ENCODE results near the gene BRWD1. TPM values are rescaled to one million over a fixed set of nuclear protein-coding genes. Genes with fewer than 3 reads are reported as not detected.

BRWD1 gene
- total and polyA plus RNA-seq, 12 donors, result 8.5 to 38.8 (median 34.1) TPM

DNA sequence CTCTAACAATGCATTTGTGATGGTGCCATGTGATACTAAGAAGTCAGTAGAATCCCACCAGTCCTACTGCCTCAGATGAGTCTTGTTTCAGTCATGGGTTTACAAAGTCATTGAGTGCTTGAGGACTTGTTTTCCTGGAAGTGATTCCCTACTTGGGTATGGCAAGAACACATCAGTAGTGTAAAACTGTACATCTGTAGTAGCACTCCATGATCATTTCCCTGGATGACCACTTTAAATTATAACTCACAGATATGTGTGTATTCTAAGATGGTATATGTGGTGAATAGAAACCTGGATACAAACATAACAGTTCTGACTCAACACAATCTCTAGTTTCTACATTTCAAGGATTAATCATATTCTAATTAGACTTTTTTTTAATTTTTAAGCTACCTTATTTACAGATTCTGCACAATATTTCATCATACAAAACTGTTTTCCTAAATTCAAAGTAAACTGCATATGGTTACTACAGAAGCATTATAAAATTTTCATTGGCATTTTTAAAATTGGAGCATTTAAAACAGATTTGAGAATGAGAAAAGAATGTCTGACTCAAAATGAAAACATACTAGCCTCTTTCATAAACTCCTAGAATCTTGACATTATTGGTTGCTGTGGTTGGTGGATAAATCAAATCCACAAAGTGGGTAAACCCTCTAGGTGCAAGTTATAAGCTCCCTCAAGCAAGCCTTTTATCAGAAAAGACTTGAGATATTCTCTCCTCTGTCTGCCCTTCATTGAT lies 123.4 kb downstream of the BRWD1 start:
- Histone ChIP-seq H3K27me3 (no peaks in the 10 kb centered on the region), H3K4me3 (no peak overlapping the region), H3K4me1 (peaks cover 0 to 7% (median 0%) of the 10 kb centered on the region in 9 donors), H3K27ac (no peak overlapping the region), H3K9me3 (no peaks in the 10 kb centered on the region), H3K36me3 (peaks cover 0 to 36% (median 5%) of the 10 kb centered on the region in 9 donors)
- TF ChIP-seq, protein P1, sequence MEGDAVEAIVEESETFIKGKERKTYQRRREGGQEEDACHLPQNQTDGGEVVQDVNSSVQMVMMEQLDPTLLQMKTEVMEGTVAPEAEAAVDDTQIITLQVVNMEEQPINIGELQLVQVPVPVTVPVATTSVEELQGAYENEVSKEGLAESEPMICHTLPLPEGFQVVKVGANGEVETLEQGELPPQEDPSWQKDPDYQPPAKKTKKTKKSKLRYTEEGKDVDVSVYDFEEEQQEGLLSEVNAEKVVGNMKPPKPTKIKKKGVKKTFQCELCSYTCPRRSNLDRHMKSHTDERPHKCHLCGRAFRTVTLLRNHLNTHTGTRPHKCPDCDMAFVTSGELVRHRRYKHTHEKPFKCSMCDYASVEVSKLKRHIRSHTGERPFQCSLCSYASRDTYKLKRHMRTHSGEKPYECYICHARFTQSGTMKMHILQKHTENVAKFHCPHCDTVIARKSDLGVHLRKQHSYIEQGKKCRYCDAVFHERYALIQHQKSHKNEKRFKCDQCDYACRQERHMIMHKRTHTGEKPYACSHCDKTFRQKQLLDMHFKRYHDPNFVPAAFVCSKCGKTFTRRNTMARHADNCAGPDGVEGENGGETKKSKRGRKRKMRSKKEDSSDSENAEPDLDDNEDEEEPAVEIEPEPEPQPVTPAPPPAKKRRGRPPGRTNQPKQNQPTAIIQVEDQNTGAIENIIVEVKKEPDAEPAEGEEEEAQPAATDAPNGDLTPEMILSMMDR (IDR thresholded peaks at IDR 0.05), result no peak
- intact Hi-C loops (cut with DNase I), result loop anchor here in 3 of 10 donors (5.0 to 10.0 kb wide), 3 partner anchors 75 to 197 kb away; a partner anchor contains a TSS
- ATAC-seq (no peak), DNase-seq (no peak)

DNA sequence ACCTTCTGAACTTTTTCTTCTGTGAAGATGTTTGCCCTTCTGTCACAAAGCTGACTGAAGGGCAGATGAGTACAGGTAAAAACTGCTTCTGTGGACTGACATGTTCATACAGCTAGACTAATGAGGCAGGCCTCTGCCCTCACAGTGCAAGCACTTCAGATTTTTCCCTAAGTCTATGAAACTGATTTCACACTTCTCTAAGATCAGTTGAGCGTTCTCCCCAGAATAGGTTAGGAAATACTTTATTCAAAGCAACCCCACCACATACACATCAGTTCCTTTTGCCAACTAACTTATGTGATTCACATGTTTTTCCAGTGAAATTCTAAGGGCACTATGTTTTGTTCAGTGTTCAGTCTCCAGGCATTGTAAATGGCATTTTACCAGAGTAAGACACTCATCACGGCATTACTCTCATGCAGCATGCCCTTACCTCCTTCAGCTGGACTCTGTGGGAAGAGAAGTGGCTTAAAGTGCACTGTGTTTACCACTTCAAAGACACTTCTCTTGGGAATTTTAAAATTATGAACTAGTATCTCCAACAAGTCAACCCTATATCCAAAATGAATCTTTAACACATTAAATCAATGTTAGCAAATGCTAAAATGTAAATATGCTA lies 124.8 kb downstream of the BRWD1 start:
- Histone ChIP-seq H3K9me3 (no peaks in the 10 kb centered on the region), H3K27me3 (no peaks in the 10 kb centered on the region), H3K36me3 (peaks cover 0 to 22% (median under 1%) of the 10 kb centered on the region in 9 donors), H3K4me3 (no peak overlapping the region), H3K4me1 (peaks cover 0 to 15% (median 9%) of the 10 kb centered on the region in 9 donors), H3K27ac (no peak overlapping the region)
- ATAC-seq (no peak), DNase-seq (no peak)
- TF ChIP-seq, protein P1 (IDR thresholded peaks at IDR 0.05), result no peak
- intact Hi-C loops (cut with DNase I), result loop anchor here in 3 of 10 donors (5.0 to 10.0 kb wide), 2 partner anchors 196 to 199 kb away; a partner anchor contains a TSS
- 87 to 91% methylated on average over 2 of the region's 2 CpGs for WGBS, 2 donors

DNA sequence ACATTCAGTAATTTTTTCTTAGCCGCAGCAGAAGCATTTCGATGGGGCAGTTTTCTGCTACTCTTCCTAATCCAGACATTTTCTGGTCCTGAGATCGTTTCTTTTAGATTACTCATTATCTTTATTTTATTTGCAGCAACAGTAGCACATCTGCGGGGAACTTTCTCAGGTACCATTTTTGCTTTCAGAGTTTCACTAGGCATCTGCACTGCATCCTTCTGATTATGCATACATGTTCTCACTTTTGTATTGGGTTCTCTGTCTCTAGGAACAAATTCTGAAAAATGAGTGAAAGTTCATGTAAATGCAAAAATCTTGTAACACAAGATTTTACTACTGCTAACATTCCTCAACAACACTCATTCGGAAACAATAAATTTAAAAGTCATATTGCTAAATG lies 126.3 kb downstream of the BRWD1 start:
- Histone ChIP-seq H3K36me3 (peaks cover 0 to 15% (median 0%) of the 10 kb centered on the region in 9 donors), H3K9me3 (no peaks in the 10 kb centered on the region), H3K27ac (no peak overlapping the region), H3K27me3 (no peaks in the 10 kb centered on the region), H3K4me3 (no peak overlapping the region), H3K4me1 (peaks cover 0 to 23% (median 15%) of the 10 kb centered on the region in 9 donors)
- ATAC-seq, result no peak
- TF ChIP-seq, protein P1 (IDR thresholded peaks at IDR 0.05), result no peak
- intact Hi-C loops (cut with DNase I), result loop anchor here in 3 of 10 donors (5.0 to 10.0 kb wide), 2 partner anchors 198 to 200 kb away; a partner anchor contains a TSS
- no peak for DNase-seq
- WGBS, 2 donors, result 84 to 86% methylated on average over 5 of the region's 5 CpGs

DNA sequence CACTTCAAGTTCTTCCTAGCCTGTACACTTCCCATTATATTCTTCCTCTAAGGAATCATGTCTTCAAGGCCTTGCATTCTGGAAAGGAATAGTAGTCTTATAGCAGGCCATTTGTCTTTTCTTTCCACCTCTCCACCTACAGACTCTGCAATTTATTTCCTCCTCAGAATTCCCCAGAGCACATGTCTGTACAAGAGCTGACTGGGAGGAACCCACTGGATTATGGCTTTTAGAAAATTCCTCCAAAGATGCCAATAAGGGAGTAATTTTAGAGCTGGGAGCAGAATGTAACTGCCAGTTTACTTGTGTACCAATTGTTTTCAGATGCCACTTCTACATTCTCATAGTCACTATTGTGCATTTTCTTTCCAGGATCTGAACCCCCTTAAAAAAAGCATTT lies 126.8 kb downstream of the BRWD1 start:
- DNase-seq (no peak), ATAC-seq (no peak)
- Histone ChIP-seq H3K27ac (no peak overlapping the region), H3K36me3 (peaks cover 0 to 13% (median 0%) of the 10 kb centered on the region in 9 donors), H3K27me3 (no peaks in the 10 kb centered on the region), H3K4me3 (no peak overlapping the region), H3K9me3 (no peaks in the 10 kb centered on the region), H3K4me1 (peaks cover 0 to 26% (median 20%) of the 10 kb centered on the region in 9 donors)
- TF ChIP-seq, protein P1 (IDR thresholded peaks at IDR 0.05), result no peak
- intact Hi-C loops (cut with DNase I), result loop anchor here in 3 of 10 donors (5.0 to 10.0 kb wide), 2 partner anchors 198 to 201 kb away; a partner anchor contains a TSS
